Measurements from ENCODE around the gene RGS8.

RGS8 gene

DNA sequence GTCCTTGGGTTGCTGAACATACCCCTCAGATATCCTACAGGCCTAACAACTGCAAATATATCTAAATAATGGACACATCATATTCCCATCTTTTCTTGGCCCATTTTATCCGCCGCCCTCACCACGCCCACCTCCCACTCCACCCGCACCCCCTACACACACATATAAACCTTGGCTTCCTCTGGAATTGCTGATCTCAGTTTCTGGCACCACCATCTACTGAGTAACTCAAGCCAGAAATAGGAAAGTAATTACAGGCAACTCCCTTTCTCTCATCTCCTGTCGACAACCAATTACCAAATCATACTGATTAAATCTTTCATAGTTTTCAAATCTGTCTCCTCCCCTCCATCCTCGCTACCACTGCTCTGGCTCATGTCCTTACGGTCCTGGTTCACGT, 4.7 kb downstream of the RGS8 start:
- H3K27me3 ChIP-seq (ENCODE audit: control insufficient read depth, insufficient read depth, low read length): no peaks in the 10 kb centered on the region
- no peak overlapping the region for H3K9ac ChIP-seq (ENCODE audit: low read length)
- H3K4me1 ChIP-seq (ENCODE audit: control insufficient read depth, insufficient read depth, low read length): peaks cover 10% of the 10 kb centered on the region
- H3K36me3 ChIP-seq (ENCODE audit: control insufficient read depth, insufficient read depth, low read length): no peaks in the 10 kb centered on the region
- H3K4me3 ChIP-seq (ENCODE audit: low read length): no peak overlapping the region
- no peak overlapping the region for H3K27ac ChIP-seq (ENCODE audit: low read depth, low read length)

DNA sequence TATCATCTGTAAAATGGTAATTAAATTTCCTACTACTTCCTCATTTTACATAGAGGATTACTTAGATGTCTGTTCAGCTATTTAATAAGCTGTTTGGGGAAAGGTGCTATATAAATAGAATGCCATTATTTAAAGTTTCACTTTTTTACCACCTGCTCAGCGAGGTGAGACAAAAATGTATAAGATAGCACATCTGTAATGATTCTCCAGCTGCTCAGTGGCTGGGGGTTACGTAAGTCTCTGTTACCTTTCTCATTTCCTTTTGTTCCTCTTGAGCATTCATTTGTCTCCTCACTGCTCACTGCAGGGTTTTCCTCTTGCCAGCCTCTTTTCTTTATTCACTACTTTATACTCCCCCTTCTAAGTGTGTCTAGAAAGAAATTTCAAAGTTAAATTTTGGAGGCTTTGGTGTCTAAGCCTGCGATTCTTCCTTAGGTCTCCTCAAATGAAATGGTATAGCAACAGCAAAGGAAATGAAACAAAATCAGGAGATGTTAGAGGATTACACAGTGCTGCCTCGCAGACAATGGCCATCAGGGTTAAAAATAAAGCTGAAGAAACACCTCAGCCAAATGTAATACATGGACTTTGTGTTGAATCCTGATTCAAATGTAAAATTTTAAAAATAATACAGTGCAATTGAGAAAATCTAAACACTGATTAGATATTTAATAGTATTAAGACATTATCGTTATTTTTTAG, 6.8 kb downstream of the RGS8 start:
- Histone ChIP-seq H3K4me3 (ENCODE audit: low read length) (no peak overlapping the region), H3K27ac (ENCODE audit: low read depth, low read length) (no peak overlapping the region)

DNA sequence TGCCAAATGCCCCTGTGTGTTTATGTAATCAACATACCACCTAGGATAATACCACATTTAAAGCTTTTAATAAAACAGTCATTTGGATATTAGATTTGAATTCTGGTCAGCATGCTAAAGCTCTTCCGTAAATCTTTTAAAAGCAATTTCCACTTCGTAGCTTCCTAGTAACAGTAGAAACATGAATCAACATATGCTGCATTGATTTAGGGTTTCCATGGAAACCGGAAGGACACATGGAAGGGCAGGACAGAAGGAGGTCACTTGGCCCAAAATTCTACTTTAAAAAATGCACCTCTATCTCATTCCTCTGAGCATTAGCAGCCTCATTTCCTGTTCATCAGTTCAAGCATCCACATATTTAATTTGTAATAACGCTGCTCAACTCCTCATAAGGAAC, 8.1 kb downstream of the RGS8 start:
- H3K4me3 ChIP-seq (ENCODE audit: low read length): no peak overlapping the region
- no peak overlapping the region for H3K27ac ChIP-seq (ENCODE audit: low read depth, low read length)
- H3K27me3 ChIP-seq (ENCODE audit: control insufficient read depth, insufficient read depth, low read length): no peaks in the 10 kb centered on the region
- H3K36me3 ChIP-seq (ENCODE audit: control insufficient read depth, insufficient read depth, low read length): no peaks in the 10 kb centered on the region
- peaks cover 16% of the 10 kb centered on the region for H3K4me1 ChIP-seq (ENCODE audit: control insufficient read depth, insufficient read depth, low read length)
- no peak overlapping the region for H3K9ac ChIP-seq (ENCODE audit: low read length)

More for the DNA sequence above, 6.8 kb downstream of the RGS8 start:
- no peak overlapping the region for H3K9ac ChIP-seq (ENCODE audit: low read length)
- peaks cover 16% of the 10 kb centered on the region for H3K4me1 ChIP-seq (ENCODE audit: control insufficient read depth, insufficient read depth, low read length)
- no peaks in the 10 kb centered on the region for H3K36me3 ChIP-seq (ENCODE audit: control insufficient read depth, insufficient read depth, low read length)
- H3K27me3 ChIP-seq (ENCODE audit: control insufficient read depth, insufficient read depth, low read length): no peaks in the 10 kb centered on the region

DNA sequence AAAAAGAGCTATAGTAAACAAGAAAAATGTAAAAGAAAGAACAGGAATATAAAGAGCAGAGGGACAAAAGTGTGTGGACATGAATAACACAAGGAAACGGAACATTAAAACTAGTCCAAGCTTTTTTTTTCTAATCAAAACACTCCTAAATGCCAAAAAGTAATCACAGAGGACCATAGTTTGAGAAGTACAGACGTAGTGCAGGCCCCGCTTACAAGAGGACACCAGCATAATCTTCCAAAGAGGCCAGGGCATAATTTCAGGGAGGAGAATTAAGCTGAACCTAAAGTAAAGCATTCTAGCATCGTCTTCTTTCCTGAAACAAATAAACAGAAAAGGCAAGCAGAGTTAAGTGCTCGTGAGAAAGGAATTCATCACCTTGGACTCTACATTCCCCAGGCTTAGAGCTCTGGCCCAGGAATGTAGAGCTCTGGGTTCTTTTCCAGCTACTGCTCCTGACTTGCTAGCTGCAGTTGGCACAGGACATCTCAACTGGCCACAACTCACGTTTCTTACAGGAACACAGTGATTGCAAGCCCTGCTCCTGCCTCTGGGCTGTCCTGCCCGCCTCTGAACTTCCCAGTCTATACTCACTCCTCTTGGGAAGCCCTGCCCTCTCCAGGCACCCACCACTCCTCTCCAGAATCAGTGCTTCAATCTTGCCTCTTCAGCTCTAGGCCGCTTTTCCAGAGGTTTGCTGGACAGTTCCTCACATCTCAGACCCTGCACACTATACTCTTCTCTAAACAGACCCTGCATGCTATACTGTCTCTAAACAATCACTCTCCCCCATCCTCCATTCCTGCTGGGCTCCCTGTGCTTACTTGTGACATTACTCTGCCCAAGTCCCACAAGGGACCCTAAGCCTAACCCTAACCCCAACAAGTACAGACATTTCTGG, 9.8 kb downstream of the RGS8 start:
- H3K9ac ChIP-seq (ENCODE audit: low read length): no peak overlapping the region
- H3K36me3 ChIP-seq (ENCODE audit: control insufficient read depth, insufficient read depth, low read length): no peaks in the 10 kb centered on the region
- no peak overlapping the region for H3K27ac ChIP-seq (ENCODE audit: low read depth, low read length)
- H3K4me1 ChIP-seq (ENCODE audit: control insufficient read depth, insufficient read depth, low read length): peaks cover 16% of the 10 kb centered on the region
- H3K27me3 ChIP-seq (ENCODE audit: control insufficient read depth, insufficient read depth, low read length): no peaks in the 10 kb centered on the region
- no peak overlapping the region for H3K4me3 ChIP-seq (ENCODE audit: low read length)

DNA sequence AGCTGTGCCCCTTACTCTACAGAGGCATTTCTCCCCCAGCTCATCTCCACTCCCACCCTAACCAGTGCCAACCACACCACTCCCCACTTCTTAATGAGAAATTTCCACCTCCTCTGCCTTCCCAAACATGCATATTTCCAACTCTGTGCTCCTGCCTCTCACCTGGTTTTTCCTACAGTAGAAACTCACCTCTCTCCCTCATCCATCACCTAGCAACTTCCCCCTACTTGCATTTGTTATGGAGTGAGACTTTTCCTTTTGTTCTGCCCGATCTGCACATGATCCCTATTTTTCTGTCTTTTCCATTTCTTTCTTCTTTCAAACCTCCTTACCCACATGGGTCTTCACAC, 11.9 kb downstream of the RGS8 start:
- no peaks in the 10 kb centered on the region for H3K36me3 ChIP-seq (ENCODE audit: control insufficient read depth, insufficient read depth, low read length)
- H3K27ac ChIP-seq (ENCODE audit: low read depth, low read length): no peak overlapping the region
- H3K27me3 ChIP-seq (ENCODE audit: control insufficient read depth, insufficient read depth, low read length): no peaks in the 10 kb centered on the region
- peaks cover 16% of the 10 kb centered on the region for H3K4me1 ChIP-seq (ENCODE audit: control insufficient read depth, insufficient read depth, low read length)
- H3K4me3 ChIP-seq (ENCODE audit: low read length): no peak overlapping the region
- no peak overlapping the region for H3K9ac ChIP-seq (ENCODE audit: low read length)

DNA sequence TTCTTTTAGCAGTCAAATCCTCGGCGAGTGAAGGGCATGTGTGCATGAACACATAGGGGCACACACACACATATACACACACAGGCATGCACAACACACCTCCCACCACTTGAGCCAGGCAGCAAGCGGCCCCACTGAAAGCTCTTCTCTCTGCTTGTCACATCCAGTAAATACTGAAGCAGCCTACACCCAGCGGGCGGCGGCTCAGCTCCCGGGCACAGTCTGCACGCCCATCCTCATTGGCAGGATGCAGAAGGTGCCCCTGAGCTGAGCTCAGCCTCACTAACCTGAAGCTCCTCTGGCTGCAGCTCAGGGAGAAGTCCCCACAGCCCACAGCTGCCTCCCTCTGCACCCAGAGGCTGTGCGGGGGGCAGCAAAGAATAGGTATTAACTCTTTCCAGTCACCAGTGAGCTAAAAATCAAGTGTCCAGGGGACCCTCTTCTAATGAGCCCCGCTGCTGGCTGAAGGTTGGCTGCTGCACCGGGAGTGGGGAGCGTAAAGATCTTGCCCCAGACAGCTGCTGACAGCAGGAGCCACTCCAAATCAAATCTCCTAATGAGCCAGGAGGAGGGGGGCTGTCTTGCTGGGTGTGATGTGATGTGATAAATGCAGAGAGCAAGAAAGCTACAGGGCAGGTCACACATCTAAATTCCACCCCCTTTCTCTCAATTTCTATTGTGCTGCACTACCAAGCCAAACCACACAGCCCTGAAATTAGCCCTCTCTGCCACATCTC, 12.5 kb downstream of the RGS8 start:
- H3K4me1 ChIP-seq (ENCODE audit: control insufficient read depth, insufficient read depth, low read length): peaks cover 16% of the 10 kb centered on the region
- no peak overlapping the region for H3K27ac ChIP-seq (ENCODE audit: low read depth, low read length)
- H3K36me3 ChIP-seq (ENCODE audit: control insufficient read depth, insufficient read depth, low read length): no peaks in the 10 kb centered on the region
- no peak overlapping the region for H3K4me3 ChIP-seq (ENCODE audit: low read length)
- H3K27me3 ChIP-seq (ENCODE audit: control insufficient read depth, insufficient read depth, low read length): no peaks in the 10 kb centered on the region
- no peak overlapping the region for H3K9ac ChIP-seq (ENCODE audit: low read length)

DNA sequence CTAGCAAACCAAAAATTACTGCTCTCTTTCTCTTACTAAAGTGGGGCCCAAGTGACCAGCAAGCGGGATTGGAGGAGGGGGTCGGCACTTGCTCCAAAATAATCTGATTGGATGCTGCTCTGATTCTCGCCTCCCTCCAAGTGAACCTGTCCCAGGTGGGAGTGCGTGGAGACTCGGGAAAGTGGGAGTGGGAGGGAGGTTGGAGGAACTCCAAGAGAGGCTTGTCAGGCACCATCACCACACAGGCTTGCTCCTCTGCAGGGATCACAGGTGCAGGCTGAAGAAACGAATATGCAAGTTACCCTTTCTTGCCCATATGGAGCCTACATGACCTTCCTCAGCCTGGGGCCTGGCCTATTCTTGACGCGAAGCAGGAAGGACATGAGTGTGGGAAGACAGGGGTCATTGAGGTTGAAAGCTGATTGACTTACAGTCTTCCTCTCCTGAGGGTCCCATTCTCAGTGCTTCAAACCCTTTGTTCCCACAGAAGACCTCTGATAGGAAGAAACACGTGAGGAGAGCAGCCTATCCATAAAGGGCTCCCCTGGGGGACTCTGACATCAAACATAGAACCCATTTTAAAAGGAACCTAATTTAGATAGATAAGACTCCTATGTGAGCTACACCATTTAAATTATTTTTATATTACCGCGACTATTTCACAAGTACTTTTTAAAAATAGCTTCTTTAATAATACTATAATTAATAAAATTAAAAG, 14.2 kb downstream of the RGS8 start:
- no peaks in the 10 kb centered on the region for H3K36me3 ChIP-seq (ENCODE audit: control insufficient read depth, insufficient read depth, low read length)
- no peak overlapping the region for H3K4me3 ChIP-seq (ENCODE audit: low read length)
- no peak overlapping the region for H3K27ac ChIP-seq (ENCODE audit: low read depth, low read length)
- H3K4me1 ChIP-seq (ENCODE audit: control insufficient read depth, insufficient read depth, low read length): peaks cover 11% of the 10 kb centered on the region
- H3K27me3 ChIP-seq (ENCODE audit: control insufficient read depth, insufficient read depth, low read length): no peaks in the 10 kb centered on the region
- H3K9ac ChIP-seq (ENCODE audit: low read length): no peak overlapping the region

DNA sequence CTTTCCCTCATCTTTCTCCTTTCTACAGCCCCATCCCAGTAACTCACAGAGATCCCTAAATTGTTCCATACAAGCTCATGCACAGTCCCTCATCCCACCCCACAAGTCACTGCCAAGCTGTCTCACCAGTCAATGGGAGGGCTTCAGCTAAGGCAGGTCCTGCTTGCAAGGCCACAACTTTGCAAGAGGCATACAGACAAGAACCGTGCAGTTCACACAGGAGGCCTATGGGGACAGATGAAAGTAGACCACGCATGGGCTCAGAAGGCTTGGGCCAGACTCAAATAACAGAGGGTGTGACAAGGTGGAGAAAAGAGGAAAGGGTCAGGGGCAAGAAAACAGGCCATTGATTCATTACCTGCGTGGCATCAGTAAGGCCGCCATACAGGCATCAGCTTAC, 15.1 kb downstream of the RGS8 start:
- Histone ChIP-seq H3K9ac (ENCODE audit: low read length) (no peak overlapping the region), H3K36me3 (ENCODE audit: control insufficient read depth, insufficient read depth, low read length) (no peaks in the 10 kb centered on the region), H3K27ac (ENCODE audit: low read depth, low read length) (no peak overlapping the region), H3K4me3 (ENCODE audit: low read length) (no peak overlapping the region), H3K27me3 (ENCODE audit: control insufficient read depth, insufficient read depth, low read length) (no peaks in the 10 kb centered on the region), H3K4me1 (ENCODE audit: control insufficient read depth, insufficient read depth, low read length) (peaks cover 2% of the 10 kb centered on the region)

DNA sequence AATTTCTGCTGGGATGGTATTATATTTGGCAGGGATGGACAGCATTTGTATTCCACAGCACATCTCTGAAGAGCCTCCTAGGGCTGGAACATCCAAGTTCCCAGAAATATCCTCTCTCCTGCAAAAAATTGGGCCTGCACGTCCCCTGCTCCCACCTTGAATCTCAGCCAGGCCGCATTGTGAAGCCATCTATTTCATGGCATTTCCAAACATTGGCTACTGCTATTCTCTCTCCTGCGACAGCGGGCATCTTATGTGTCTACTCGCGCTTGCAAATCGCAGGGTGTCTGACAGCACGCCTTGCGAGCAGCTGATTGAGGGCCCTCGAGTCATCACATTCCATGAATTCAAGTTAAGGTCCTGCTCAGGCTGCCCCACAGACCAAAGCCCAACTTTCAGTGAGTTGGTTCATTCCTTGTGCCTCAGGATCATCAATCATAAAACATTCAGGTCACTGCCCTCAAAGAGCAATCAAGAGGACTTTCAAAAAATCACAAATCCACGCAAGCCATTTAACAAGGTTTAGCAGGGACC, 15.8 kb downstream of the RGS8 start:
- Histone ChIP-seq H3K9ac (ENCODE audit: low read length) (no peak overlapping the region), H3K36me3 (ENCODE audit: control insufficient read depth, insufficient read depth, low read length) (no peaks in the 10 kb centered on the region), H3K27me3 (ENCODE audit: control insufficient read depth, insufficient read depth, low read length) (no peaks in the 10 kb centered on the region), H3K27ac (ENCODE audit: low read depth, low read length) (no peak overlapping the region), H3K4me3 (ENCODE audit: low read length) (no peak overlapping the region), H3K4me1 (ENCODE audit: control insufficient read depth, insufficient read depth, low read length) (no peaks in the 10 kb centered on the region)

DNA sequence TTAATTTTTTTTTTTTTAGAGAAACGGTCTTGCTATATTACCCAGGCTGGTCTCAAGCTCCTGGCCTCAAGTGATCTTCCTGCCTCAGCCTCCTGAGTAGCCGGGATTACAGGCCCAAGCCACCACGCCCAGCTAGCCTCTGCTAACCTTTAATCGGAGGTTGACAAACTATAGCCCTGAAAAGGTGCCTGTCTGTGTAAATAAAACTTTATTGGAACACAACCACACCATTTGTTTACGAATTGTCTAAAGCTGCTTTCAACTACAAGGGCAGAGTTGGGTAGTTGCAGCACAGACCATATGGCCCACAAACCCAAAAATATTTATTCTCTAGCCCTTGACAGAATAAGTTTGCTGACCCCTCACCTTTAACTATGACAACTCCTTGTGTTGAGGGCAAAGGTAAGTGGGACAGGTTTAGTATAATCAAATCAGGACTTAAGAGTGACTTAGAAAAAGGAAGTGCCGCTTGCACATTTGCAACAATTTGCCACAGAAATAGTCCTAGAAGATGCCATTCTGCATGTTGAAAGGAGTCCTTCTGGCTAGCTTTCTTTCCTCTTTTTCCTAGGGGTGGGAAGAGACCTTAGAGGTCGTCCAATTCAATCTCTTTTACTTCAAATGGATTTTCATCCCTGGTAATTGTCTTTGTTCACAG, 16.4 kb downstream of the RGS8 start:
- H3K36me3 ChIP-seq (ENCODE audit: control insufficient read depth, insufficient read depth, low read length): no peaks in the 10 kb centered on the region
- no peak overlapping the region for H3K9ac ChIP-seq (ENCODE audit: low read length)
- H3K4me3 ChIP-seq (ENCODE audit: low read length): no peak overlapping the region
- H3K27me3 ChIP-seq (ENCODE audit: control insufficient read depth, insufficient read depth, low read length): no peaks in the 10 kb centered on the region
- H3K27ac ChIP-seq (ENCODE audit: low read depth, low read length): no peak overlapping the region
- H3K4me1 ChIP-seq (ENCODE audit: control insufficient read depth, insufficient read depth, low read length): no peaks in the 10 kb centered on the region

DNA sequence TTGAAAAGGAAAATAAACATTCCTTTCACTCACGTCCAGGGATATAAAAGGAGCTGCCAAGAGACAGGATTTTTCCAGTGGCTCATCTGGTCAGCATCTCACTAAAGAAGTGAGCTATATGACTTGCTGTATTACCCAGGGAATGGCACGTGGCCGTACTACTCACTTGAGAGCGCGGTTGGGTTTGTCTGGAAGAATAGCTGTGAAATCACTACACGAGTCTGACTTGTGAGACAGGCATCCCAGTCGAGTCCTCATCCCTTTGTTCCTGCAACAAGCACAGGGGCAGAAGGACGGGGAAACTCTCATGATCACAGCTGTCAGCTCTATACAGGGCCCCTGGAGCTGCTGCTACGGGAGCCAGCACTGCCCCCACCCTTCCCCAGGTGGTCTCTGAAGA, 17.7 kb downstream of the RGS8 start:
- Histone ChIP-seq H3K4me1 (ENCODE audit: control insufficient read depth, insufficient read depth, low read length) (no peaks in the 10 kb centered on the region), H3K27me3 (ENCODE audit: control insufficient read depth, insufficient read depth, low read length) (no peaks in the 10 kb centered on the region), H3K4me3 (ENCODE audit: low read length) (no peak overlapping the region), H3K27ac (ENCODE audit: low read depth, low read length) (no peak overlapping the region), H3K9ac (ENCODE audit: low read length) (no peak overlapping the region), H3K36me3 (ENCODE audit: control insufficient read depth, insufficient read depth, low read length) (no peaks in the 10 kb centered on the region)
